ENCODE results near the gene EDC3.

The EDC3 gene

DNA sequence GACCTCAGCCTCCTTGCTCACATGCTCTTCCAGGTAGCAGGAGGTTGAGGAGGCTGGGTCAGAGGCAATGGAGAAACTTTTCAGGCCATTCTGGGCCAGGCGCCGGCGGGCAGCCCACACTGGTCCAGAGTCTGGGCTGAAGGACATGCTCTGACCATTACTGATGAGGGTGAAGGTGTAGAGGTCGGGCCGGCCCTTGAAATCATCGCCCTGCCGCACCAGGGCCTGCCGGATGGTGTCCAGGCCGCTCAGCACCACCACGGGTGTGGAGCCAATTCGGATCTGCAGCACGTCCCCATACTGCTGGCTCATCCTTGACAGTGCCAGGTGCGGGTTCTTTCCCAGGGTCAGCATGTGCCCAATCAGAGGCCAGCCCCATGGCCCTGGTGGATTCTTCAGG lies 26.8 kb upstream of the EDC3 start:
- TF ChIP-seq, protein P1, sequence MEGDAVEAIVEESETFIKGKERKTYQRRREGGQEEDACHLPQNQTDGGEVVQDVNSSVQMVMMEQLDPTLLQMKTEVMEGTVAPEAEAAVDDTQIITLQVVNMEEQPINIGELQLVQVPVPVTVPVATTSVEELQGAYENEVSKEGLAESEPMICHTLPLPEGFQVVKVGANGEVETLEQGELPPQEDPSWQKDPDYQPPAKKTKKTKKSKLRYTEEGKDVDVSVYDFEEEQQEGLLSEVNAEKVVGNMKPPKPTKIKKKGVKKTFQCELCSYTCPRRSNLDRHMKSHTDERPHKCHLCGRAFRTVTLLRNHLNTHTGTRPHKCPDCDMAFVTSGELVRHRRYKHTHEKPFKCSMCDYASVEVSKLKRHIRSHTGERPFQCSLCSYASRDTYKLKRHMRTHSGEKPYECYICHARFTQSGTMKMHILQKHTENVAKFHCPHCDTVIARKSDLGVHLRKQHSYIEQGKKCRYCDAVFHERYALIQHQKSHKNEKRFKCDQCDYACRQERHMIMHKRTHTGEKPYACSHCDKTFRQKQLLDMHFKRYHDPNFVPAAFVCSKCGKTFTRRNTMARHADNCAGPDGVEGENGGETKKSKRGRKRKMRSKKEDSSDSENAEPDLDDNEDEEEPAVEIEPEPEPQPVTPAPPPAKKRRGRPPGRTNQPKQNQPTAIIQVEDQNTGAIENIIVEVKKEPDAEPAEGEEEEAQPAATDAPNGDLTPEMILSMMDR (IDR thresholded peaks at IDR 0.05): no peak
- no peak for TF ChIP-seq ZFX (IDR thresholded peaks at IDR 0.05; ENCODE audit: borderline replicate concordance)
- H3K27ac ChIP-seq: no peak overlapping the region; the same call in 1 of the 2 replicates

DNA sequence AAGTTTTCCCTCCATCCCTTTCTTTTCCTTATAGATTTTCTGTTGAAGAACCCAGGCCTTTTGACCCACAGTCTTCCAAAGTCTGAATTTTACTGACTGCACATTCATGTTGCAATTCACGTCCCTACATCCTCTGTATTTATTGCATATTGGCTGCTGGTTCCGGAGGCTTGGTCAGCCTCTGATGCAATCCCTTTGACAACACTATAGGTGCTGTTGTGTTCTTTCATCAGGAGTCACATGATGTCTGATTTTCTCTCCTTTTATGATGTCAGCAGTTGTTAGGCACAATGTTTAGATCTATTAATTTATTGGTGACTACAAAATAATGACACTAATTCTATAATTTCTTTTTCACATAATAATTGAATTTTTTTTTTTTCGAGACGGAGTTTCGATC lies 20.8 kb upstream of the EDC3 start:
- H3K27ac ChIP-seq: 0 out of 2 replicates have a peak overlapping the region, but pooled peaks have one; percentile 15
- TF ChIP-seq, protein P1 (IDR thresholded peaks at IDR 0.05): no peak
- TF ChIP-seq ZFX (IDR thresholded peaks at IDR 0.05; ENCODE audit: borderline replicate concordance): no peak

DNA sequence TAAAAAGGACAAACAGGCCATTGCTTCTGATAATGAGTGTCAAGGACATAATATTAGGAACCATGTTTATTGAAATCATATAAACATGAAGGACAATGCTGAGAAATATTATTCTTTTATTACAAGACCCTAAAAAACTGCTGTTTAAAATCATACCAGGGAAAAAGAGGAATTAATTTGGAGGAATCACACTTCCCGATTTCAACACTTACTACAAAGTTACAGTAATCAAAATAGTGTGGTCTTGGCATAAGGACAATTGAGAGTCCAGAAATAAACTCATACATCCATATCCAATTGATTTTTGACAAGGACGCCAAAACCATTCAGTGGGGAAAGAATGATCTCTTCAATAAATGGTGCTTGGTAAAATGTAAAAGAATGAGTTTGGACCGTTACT lies 16.5 kb upstream of the EDC3 start:
- TF ChIP-seq, protein P1 (IDR thresholded peaks at IDR 0.05): no peak
- TF ChIP-seq ZFX (IDR thresholded peaks at IDR 0.05; ENCODE audit: borderline replicate concordance): no peak
- H3K27ac ChIP-seq: no peak overlapping the region

DNA sequence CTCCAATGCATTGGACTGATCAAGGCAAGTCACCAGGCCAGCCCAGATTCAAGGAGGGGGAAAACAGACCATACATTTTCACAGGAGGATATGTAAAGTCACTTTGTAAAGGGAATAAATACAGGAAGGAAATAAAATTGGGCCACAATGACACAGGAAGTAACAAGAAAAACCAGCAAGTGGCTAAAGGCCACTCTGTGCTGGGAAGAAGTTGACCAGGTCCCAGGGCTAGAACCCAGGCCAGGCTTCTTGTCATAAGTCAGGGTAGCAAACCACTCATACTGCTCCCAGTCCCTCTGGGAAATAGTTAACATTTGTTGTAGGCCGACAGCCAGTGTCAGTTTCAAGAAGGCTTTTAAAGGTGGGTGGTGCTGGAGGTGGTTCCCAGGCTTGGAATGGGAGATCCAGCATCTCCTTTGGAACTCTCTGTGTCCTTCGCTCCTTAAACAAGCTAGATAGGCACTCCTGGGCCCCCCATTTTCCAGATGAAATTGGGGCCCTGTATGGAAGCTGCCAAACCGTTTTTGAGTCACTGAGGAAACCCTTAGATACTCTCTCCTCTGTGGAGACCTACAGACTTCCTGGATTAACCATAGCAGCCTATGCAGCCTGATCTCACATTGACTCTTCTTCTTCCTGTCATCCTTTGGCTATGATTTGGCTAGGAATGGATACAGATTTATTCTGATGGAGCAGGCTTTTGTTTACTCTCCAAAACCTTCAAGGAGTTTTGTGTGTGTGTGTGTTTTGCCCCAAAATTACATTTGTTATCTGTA lies 14.7 kb upstream of the EDC3 start:
- no peak for TF ChIP-seq ZFX (IDR thresholded peaks at IDR 0.05; ENCODE audit: borderline replicate concordance)
- TF ChIP-seq, protein P1 (IDR thresholded peaks at IDR 0.05): no peak
- H3K27ac ChIP-seq: no peak overlapping the region

DNA sequence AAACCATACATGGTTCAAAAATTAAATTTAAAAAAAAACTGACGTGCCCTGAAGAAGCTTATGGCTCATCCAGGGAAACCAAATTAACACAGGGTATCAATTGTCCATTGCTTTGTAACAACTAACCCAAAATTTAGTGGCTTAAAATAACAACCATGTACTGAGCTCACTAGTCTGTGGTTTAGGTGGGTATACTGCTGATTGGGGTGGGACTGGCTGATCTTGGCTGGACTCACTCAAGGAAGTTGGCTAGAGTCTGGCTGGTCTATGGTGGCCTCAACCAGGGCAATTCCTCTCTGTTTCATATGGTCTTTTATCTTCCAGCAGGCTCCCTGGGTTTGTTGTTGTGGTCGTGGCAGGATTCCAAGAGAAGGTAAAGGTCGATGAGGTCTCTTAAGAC lies 14.1 kb upstream of the EDC3 start:
- TF ChIP-seq ZFX (IDR thresholded peaks at IDR 0.05; ENCODE audit: borderline replicate concordance): no peak
- TF ChIP-seq, protein P1 (IDR thresholded peaks at IDR 0.05): no peak
- H3K27ac ChIP-seq: no peak overlapping the region

DNA sequence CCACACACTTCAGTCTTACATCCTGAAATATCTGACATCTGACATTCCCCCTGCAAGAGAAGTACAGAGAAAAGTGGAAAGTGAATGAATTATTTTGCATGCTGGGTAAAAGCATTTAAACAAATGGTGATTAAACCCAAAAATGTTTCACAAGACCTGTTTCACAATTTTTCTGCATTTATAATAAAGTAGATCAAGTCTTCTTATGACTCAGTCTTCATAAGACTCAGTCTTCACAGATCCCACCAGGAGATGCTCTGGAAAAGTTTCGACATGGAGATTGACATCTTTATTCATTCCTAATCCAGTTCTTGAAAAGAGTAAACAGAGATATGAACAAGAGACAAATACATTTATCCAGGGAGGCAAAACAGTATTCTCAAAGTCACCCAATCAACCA lies 13.2 kb upstream of the EDC3 start:
- no peak overlapping the region for H3K27ac ChIP-seq
- TF ChIP-seq, protein P1 (IDR thresholded peaks at IDR 0.05): no peak
- no peak for TF ChIP-seq ZFX (IDR thresholded peaks at IDR 0.05; ENCODE audit: borderline replicate concordance)

DNA sequence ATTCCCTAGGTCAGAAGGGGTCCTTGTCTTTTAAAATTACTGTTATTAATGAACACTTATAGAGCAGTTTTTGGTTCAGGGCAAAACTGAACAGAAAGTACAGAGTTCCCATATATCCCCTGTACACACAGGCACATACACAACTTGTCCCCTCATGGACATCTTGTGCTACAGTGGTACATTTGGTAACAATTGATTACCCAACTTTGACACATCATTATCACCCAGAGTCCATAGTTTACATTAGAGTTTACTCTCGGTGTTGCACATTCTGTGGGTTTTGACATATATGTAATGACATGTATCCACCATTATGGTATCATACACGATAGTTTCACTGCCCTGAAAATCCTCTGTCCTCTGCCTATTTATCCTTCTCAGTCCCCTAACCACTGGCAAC lies 984 bp upstream of the EDC3 start:
- TF ChIP-seq ZFX (IDR thresholded peaks at IDR 0.05; ENCODE audit: borderline replicate concordance): no peak
- TF ChIP-seq, protein P1 (IDR thresholded peaks at IDR 0.05): no peak
- no peak overlapping the region for H3K27ac ChIP-seq

All from 22Rv1 (cell line).